H1 (cell line): ENCODE results near the gene ALPI.

Experiments
- CHD1 ChIP-seq: IDR thresholded peaks from 2 replicates; pipeline ENCODE4 v1.6.1; 2012; ENCODE audit warnings: low read depth, low read length, improper control_type of control experiment
- POLR2A ChIP-seq, 2 experiments: IDR thresholded peaks; 1 replicate in 1 of 2; 2 replicates in 1 of 2; pipeline ENCODE4 v1.6.1; 2011; ENCODE audit warnings: low read depth in 2 of 2, low read length in 2 of 2, mild to moderate bottlenecking in 2 of 2; ENCODE audit errors: control extremely low read depth in 1 of 2
- RAD21 ChIP-seq, 2 experiments: IDR thresholded peaks in 1 of 2; conservative IDR thresholded peaks in 1 of 2; 2 replicates each; pipeline ENCODE4 v1.6.1; 2011; ENCODE audit warnings: low read depth in 2 of 2, low read length in 2 of 2, improper control_type of control experiment in 1 of 2, inconsistent platforms in 1 of 2, mild to moderate bottlenecking in 1 of 2, moderate library complexity in 1 of 2
- RNF2 ChIP-seq: fragments of 200-900, 300-1000 bp; sonication (generic); IDR thresholded peaks from 2 replicates; pipeline ENCODE4 v1.7.1; 2016; ENCODE audit warnings: borderline replicate concordance, low read depth, mild to moderate bottlenecking, antibody characterized with exemption, low read length; ENCODE audit not compliant: poor library complexity, severe bottlenecking; ENCODE audit errors: missing control alignments
- TAF7 ChIP-seq: optimal IDR thresholded peaks from 2 replicates; pipeline ENCODE3; 2011; ENCODE audit warnings: low read depth, mild to moderate bottlenecking, inconsistent platforms, low read length, moderate library complexity, borderline replicate concordance
- TF ChIP-seq, protein P1 (sequence below), 3 experiments: IDR thresholded peaks; 1 replicate in 2 of 3; 2 replicates in 1 of 3; pipeline versions ENCODE4 v1.5.1 to v1.6.1; 2011; ENCODE audit warnings: low read length in 3 of 3, mild to moderate bottlenecking in 3 of 3, inconsistent platforms in 2 of 3, low read depth in 1 of 3, moderate library complexity in 1 of 3; ENCODE audit not compliant: insufficient read depth in 1 of 3; ENCODE audit errors: control extremely low read depth in 1 of 3

DNA sequence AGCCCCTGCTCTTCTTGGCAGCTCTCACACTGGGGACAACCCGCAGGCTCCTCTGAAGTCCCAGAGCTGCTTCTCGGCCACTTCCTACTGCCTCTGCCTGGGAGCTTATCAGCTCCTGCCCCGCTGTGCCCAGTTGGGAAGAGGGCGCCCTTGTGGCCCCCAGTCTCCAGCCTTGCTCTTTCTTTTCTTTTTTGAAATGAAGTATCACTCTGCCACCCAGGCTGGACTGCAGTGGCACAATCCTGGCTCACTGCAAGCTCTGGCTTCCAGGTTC lies 20.6 kb upstream of the ALPI start:
- TF ChIP-seq TAF7 (no peak), RAD21 (IDR thresholded peaks at IDR 0.05 in 1 of 2, conservative IDR thresholded peaks at IDR 0.05 in 1 of 2; ENCODE audit: low read depth in 2 of 2, low read length in 2 of 2) (no peak), POLR2A (IDR thresholded peaks at IDR 0.05; ENCODE audit: control extremely low read depth in 1 of 2, low read depth in 2 of 2, low read length in 2 of 2) (no peak), RNF2 (no peak), CHD1 (no peak)
- TF ChIP-seq, protein P1, sequence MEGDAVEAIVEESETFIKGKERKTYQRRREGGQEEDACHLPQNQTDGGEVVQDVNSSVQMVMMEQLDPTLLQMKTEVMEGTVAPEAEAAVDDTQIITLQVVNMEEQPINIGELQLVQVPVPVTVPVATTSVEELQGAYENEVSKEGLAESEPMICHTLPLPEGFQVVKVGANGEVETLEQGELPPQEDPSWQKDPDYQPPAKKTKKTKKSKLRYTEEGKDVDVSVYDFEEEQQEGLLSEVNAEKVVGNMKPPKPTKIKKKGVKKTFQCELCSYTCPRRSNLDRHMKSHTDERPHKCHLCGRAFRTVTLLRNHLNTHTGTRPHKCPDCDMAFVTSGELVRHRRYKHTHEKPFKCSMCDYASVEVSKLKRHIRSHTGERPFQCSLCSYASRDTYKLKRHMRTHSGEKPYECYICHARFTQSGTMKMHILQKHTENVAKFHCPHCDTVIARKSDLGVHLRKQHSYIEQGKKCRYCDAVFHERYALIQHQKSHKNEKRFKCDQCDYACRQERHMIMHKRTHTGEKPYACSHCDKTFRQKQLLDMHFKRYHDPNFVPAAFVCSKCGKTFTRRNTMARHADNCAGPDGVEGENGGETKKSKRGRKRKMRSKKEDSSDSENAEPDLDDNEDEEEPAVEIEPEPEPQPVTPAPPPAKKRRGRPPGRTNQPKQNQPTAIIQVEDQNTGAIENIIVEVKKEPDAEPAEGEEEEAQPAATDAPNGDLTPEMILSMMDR (IDR thresholded peaks at IDR 0.05; ENCODE audit: control extremely low read depth in 1 of 3, insufficient read depth in 1 of 3, low read depth in 1 of 3, low read length in 3 of 3): no peak
